ENCODE results near the gene NFIC.

NFIC gene

GRCh38 chr19:3469638-3470499 lies 103.5 kb downstream of the NFIC start:
- TF ChIP-seq USF1 (IDR thresholded peaks at IDR 0.05) (no peak), ZBTB7A (IDR thresholded peaks at IDR 0.05; ENCODE audit: low read depth) (no peak), EGR1 (IDR thresholded peaks at IDR 0.05) (no peak), FOXM1 (IDR thresholded peaks at IDR 0.05; ENCODE audit: borderline replicate concordance, low read depth) (no peak), MAX (IDR thresholded peaks at IDR 0.05) (no peak), RAD21 (IDR thresholded peaks at IDR 0.05; ENCODE audit: low read depth) (no peak), TAF1 (IDR thresholded peaks at IDR 0.05; ENCODE audit: low read depth) (no peak), NFIC (IDR thresholded peaks at IDR 0.05) (no peak), YY1 (IDR thresholded peaks at IDR 0.05; ENCODE audit: low read depth) (no peak), CREB1 (IDR thresholded peaks at IDR 0.05; ENCODE audit: low read depth) (no peak), EP300 (IDR thresholded peaks at IDR 0.05; ENCODE audit: borderline replicate concordance) (no peak), TEAD4 (IDR thresholded peaks at IDR 0.05) (no peak)

- TF ChIP-seq YY1 (IDR thresholded peaks at IDR 0.05; ENCODE audit: low read depth) = no peak
Observed at GRCh38 chr19:3470500-3471128, 104.2 kb downstream of the NFIC start.

GRCh38 chr19:3471954-3472655 lies 105.7 kb downstream of the NFIC start:
- no peak for TF ChIP-seq TAF1 (IDR thresholded peaks at IDR 0.05; ENCODE audit: low read depth)
- TF ChIP-seq RAD21 (IDR thresholded peaks at IDR 0.05; ENCODE audit: low read depth) = peak; percentile 85
- TF ChIP-seq NFIC (IDR thresholded peaks at IDR 0.05) = no peak
- TF ChIP-seq USF1 (IDR thresholded peaks at IDR 0.05) = no peak
- TF ChIP-seq ZBTB7A (IDR thresholded peaks at IDR 0.05; ENCODE audit: low read depth) = peak; percentile 91

GRCh38 chr19:3474010-3474409 lies 107.6 kb downstream of the NFIC start:
- TF ChIP-seq NFIC (IDR thresholded peaks at IDR 0.05) (no peak), EP300 (IDR thresholded peaks at IDR 0.05; ENCODE audit: borderline replicate concordance) (no peak), TAF1 (IDR thresholded peaks at IDR 0.05; ENCODE audit: low read depth) (no peak), ZBTB7A (IDR thresholded peaks at IDR 0.05; ENCODE audit: low read depth) (no peak), RAD21 (IDR thresholded peaks at IDR 0.05; ENCODE audit: low read depth) (no peak), CEBPB (IDR thresholded peaks at IDR 0.05) (no peak), TCF12 (IDR thresholded peaks at IDR 0.05; ENCODE audit: low read depth) (no peak), FOXM1 (IDR thresholded peaks at IDR 0.05; ENCODE audit: borderline replicate concordance, low read depth) (no peak), MAX (IDR thresholded peaks at IDR 0.05) (no peak), TEAD4 (IDR thresholded peaks at IDR 0.05) (no peak), REST (IDR thresholded peaks at IDR 0.05; ENCODE audit: low read depth) (no peak), EGR1 (IDR thresholded peaks at IDR 0.05) (no peak), YY1 (IDR thresholded peaks at IDR 0.05; ENCODE audit: low read depth) (no peak)

GRCh38 chr19:3474614-3475013 lies 108.2 kb downstream of the NFIC start:
- TF ChIP-seq EGR1 (IDR thresholded peaks at IDR 0.05) = no peak
- TF ChIP-seq CREB1 (IDR thresholded peaks at IDR 0.05; ENCODE audit: low read depth) = no peak
- TF ChIP-seq YY1 (IDR thresholded peaks at IDR 0.05; ENCODE audit: low read depth) = no peak
- no peak for TF ChIP-seq MAX (IDR thresholded peaks at IDR 0.05)
- TF ChIP-seq TAF1 (IDR thresholded peaks at IDR 0.05; ENCODE audit: low read depth) = no peak
- no peak for TF ChIP-seq TCF12 (IDR thresholded peaks at IDR 0.05; ENCODE audit: low read depth)
- no peak for TF ChIP-seq TEAD4 (IDR thresholded peaks at IDR 0.05)
- TF ChIP-seq NFIC (IDR thresholded peaks at IDR 0.05) = no peak
- no peak for TF ChIP-seq USF1 (IDR thresholded peaks at IDR 0.05)
- TF ChIP-seq FOXM1 (IDR thresholded peaks at IDR 0.05; ENCODE audit: borderline replicate concordance, low read depth) = no peak
- no peak for TF ChIP-seq EP300 (IDR thresholded peaks at IDR 0.05; ENCODE audit: borderline replicate concordance)
- TF ChIP-seq RAD21 (IDR thresholded peaks at IDR 0.05; ENCODE audit: low read depth) = no peak
- no peak for TF ChIP-seq CEBPB (IDR thresholded peaks at IDR 0.05)
- TF ChIP-seq REST (IDR thresholded peaks at IDR 0.05; ENCODE audit: low read depth) = no peak
- no peak for TF ChIP-seq ZBTB7A (IDR thresholded peaks at IDR 0.05; ENCODE audit: low read depth)

Data from Ishikawa (cell line).